GM21737 (cell line): ENCODE measurements around the gene MMP21.

ENCODE experiments used
- ATAC-seq: cut with Tn5 transposase; IDR thresholded peaks from one replicate; pipeline ENCODE4 v1.9.1; 2021; ENCODE audit warnings: mild to moderate bottlenecking, moderate library complexity; ENCODE audit not compliant: unreplicated experiment

MMP21 gene

GRCh38 chr10:125795128-125795527 lies 19.5 kb upstream of the MMP21 start:
- no peak for ATAC-seq

- ATAC-seq = no peak
Measured at GRCh38 chr10:125792342-125793300, 17.0 kb upstream of the MMP21 start.

GRCh38 chr10:125788156-125789034 lies 12.8 kb upstream of the MMP21 start:
- no peak for ATAC-seq

- ATAC-seq = no peak
Measured at GRCh38 chr10:125785791-125786190, 10.2 kb upstream of the MMP21 start.

- peak; percentile 77 for ATAC-seq
Measured at GRCh38 chr10:125783957-125784356, 8.3 kb upstream of the MMP21 start.

GRCh38 chr10:125783408-125783807 lies 7.8 kb upstream of the MMP21 start:
- ATAC-seq = no peak

- ATAC-seq = no peak
Measured at GRCh38 chr10:125782616-125783015, 7.0 kb upstream of the MMP21 start.

GRCh38 chr10:125782054-125782453 lies 6.4 kb upstream of the MMP21 start:
- no peak for ATAC-seq

GRCh38 chr10:125781374-125781773 lies 5.8 kb upstream of the MMP21 start:
- ATAC-seq = no peak

GRCh38 chr10:125779403-125780327 lies 4.0 kb upstream of the MMP21 start:
- no peak for ATAC-seq

GRCh38 chr10:125778556-125778955 lies 2.9 kb upstream of the MMP21 start:
- ATAC-seq = no peak

GRCh38 chr10:125777806-125778205 lies 2.2 kb upstream of the MMP21 start:
- ATAC-seq = no peak

- no peak for ATAC-seq
Measured at GRCh38 chr10:125774581-125775191, 935 bp downstream of the MMP21 start.

- ATAC-seq = no peak
Measured at GRCh38 chr10:125773687-125774543, 1.7 kb downstream of the MMP21 start.

- no peak for ATAC-seq
Measured at GRCh38 chr10:125772864-125773180, 2.8 kb downstream of the MMP21 start.

- ATAC-seq = no peak
Measured at GRCh38 chr10:125772112-125772863, 3.3 kb downstream of the MMP21 start.

GRCh38 chr10:125770844-125771243 lies 4.8 kb downstream of the MMP21 start:
- no peak for ATAC-seq

GRCh38 chr10:125769175-125769574 lies 6.4 kb downstream of the MMP21 start:
- no peak for ATAC-seq
